Right lobe of liver (tissue), 6 donors: ENCODE data around the gene CELSR1. TPM values are rescaled to one million over a fixed set of nuclear protein-coding genes. Genes with fewer than 3 reads are reported as not detected.

Source experiments
- ATAC-seq, 4 donors: fragments of 200-7000 bp; cut with Tn5 transposase; one replicate each; pipeline ENCODE4 v1.9.1; 2020; ENCODE audit warnings: mild to moderate bottlenecking in 4 of 4, moderate library complexity in 4 of 4
- DNase-seq, 3 donors: peaks; one replicate each; pipeline ENCODE4 v3.0.0-alpha.2; 2020
- H3K27ac ChIP-seq, 3 donors: fragments of 200-600 bp; one replicate each; pipeline ENCODE4 v1.8.0; 2022
- H3K27me3 ChIP-seq, 2 donors: fragments of 200-600 bp; one replicate each; pipeline ENCODE4 v1.8.0; 2022
- H3K36me3 ChIP-seq, 4 donors: fragments of 200-600 bp; sonication (generic) in 1 of 4; one replicate each; pipeline versions ENCODE4 v1.5.1 to v1.8.0; 2017 to 2022; ENCODE audit warnings: control low read depth in 1 of 4
- H3K4me1 ChIP-seq, 4 donors: fragments of 200-600 bp; sonication (generic) in 1 of 4; one replicate each; pipeline versions ENCODE4 v1.5.1 to v1.8.0; 2017 to 2022; ENCODE audit warnings: control low read depth in 1 of 4
- H3K4me3 ChIP-seq, 3 donors: fragments of 200-600 bp; one replicate each; pipeline ENCODE4 v1.8.0; 2022
- H3K9me3 ChIP-seq, 4 donors: fragments of 200-600 bp; sonication (generic) in 1 of 4; one replicate each; pipeline versions ENCODE4 v1.5.1 to v1.8.0; 2017 to 2022; ENCODE audit warnings: control low read depth in 1 of 4
- CTCF ChIP-seq, 4 donors: fragments of 200-600 bp in 3 of 4; fragments of 450-650 bp in 1 of 4; IDR thresholded peaks; one replicate each; pipeline versions ENCODE4 v1.5.1 to v1.8.0; 2016 to 2022; ENCODE audit warnings: antibody characterized with exemption in 4 of 4, mild to moderate bottlenecking in 2 of 4
- POLR2A ChIP-seq: fragments of 450-650 bp; IDR thresholded peaks from one replicate; pipeline ENCODE4 v1.6.1; 2017; ENCODE audit warnings: antibody characterized with exemption, mild to moderate bottlenecking
- WGBS: methylation state at CpG from one replicate; pipeline ENCODE4 v1.1.6; 2018; ENCODE audit warnings: low coverage, low lambda C conversion rate; ENCODE audit not compliant: insufficient coverage; ENCODE audit errors: missing lambda C conversion rate; 5-methylcytosine and 5-hydroxymethylcytosine counted together
- intact Hi-C, 2 donors: fragments of 100-400 bp; cut with DNase I; formaldehyde crosslinking; loops; one replicate each; pipeline versions ENCODE4 v1.11.2 to v1.14.1; 2022
- total RNA-seq, 6 experiments: library from RNA; depleted of rRNA in 2 of 6; stranded (reverse); fragments of >200 nt in 2 of 6; fragmentation: NEBNext Ultra II Directional in 3 of 6; extraction: Animal tissue kit (Norgen Biotek cat#: 25700) in 3 of 6; gene quantifications; one replicate each; pipeline versions ENCODE4 v1.1.0 to v1.2.4, GENCODE V29; 2016 to 2023
- donor health status: DM: no; HTN: yes; CAD: no.
- donor health status: DM: no; HTN: no; CAD: no.
- donor health status: DM: no; HTN: no; CAD: no.
- donor health status: DM: no; HTN: yes; CAD: no.
- donor health status: DM: no; HTN: yes; CAD: no.

CELSR1 gene
- total RNA-seq, 6 experiments from 2014 or later, result 2.9 to 8.2 (median 5.0) TPM

- Histone ChIP-seq H3K27me3 (no peaks in the 10 kb centered on the region), H3K4me3 (no peak overlapping the region), H3K4me1 (peaks cover 0 to 44% (median 13%) of the 10 kb centered on the region in 4 donors), H3K36me3 (no peaks in the 10 kb centered on the region), H3K27ac (no peak overlapping the region), H3K9me3 (no peaks in the 10 kb centered on the region)
- DNase-seq (no peak), ATAC-seq (no peak)
- no peak for TF ChIP-seq CTCF (IDR thresholded peaks at IDR 0.05)
- TF ChIP-seq POLR2A, result no peak
- intact Hi-C loops, result no loop called here
- 90% methylated on average over 2 of the region's 2 CpGs for WGBS
Measured at GRCh38 chr22:46371623-46372226, 165.7 kb downstream of the CELSR1 start.

- no peaks in the 10 kb centered on the region for H3K36me3 ChIP-seq
- no peaks in the 10 kb centered on the region for H3K27me3 ChIP-seq
- DNase-seq, result peak in 1 of 3 donors; percentile 51
- intact Hi-C loops, result no loop called here
- 31% methylated on average over 12 of the region's 15 CpGs for WGBS
- no peak overlapping the region for H3K4me3 ChIP-seq
- H3K9me3 ChIP-seq, result no peaks in the 10 kb centered on the region
- no peak for TF ChIP-seq POLR2A
- TF ChIP-seq CTCF (IDR thresholded peaks at IDR 0.05), result no peak
- ATAC-seq, result peak; percentile 41 to 57 (median 46)
- H3K27ac ChIP-seq, result peak overlapping the region; percentile 64 to 83 (median 82)
- peaks cover 0 to 35% (median 12%) of the 10 kb centered on the region in 4 donors for H3K4me1 ChIP-seq
Measured at GRCh38 chr22:46370584-46371291, 166.7 kb downstream of the CELSR1 start.

GRCh38 chr22:46369716-46370583, 167.5 kb downstream of the CELSR1 start:
- intact Hi-C loops, result no loop called here
- WGBS, result 73% methylated on average over 11 of the region's 25 CpGs

More at GRCh38 chr22:46369716-46370583, 167.5 kb downstream of the CELSR1 start:
- no peak overlapping the region for H3K4me3 ChIP-seq
- H3K27ac ChIP-seq, result peak overlapping the region; percentile 64 to 83 (median 82)
- DNase-seq, result peak in 1 of 3 donors; percentile 16
- no peaks in the 10 kb centered on the region for H3K27me3 ChIP-seq
- TF ChIP-seq POLR2A (no peak), CTCF (IDR thresholded peaks at IDR 0.05) (no peak)
- H3K9me3 ChIP-seq, result no peaks in the 10 kb centered on the region
- H3K4me1 ChIP-seq, result peaks cover 0 to 35% (median 12%) of the 10 kb centered on the region in 4 donors
- ATAC-seq, result no peak
- peaks cover 0 to 3% (median 0%) of the 10 kb centered on the region in 4 donors for H3K36me3 ChIP-seq
